ENCODE data around the gene EIF4E3. TPM values are rescaled to one million over a fixed set of nuclear protein-coding genes. Genes with fewer than 3 reads are reported as not detected.

The EIF4E3 gene
- total and polyA plus RNA-seq, 10 of the 15 experiments (the other 5 are each of a cell fraction or from before 2014, with no cell fraction given): 0.05 to 0.38 (median 0.16) TPM; not detected in 1

GRCh38 chr3:71662568-71662967, 62.6 kb downstream of the EIF4E3 start (continued):
- TF ChIP-seq FOXM1 (IDR thresholded peaks at IDR 0.05; ENCODE audit: low read depth, low read length): no peak
- TF ChIP-seq KDM1A (IDR thresholded peaks at IDR 0.05; ENCODE audit: borderline replicate concordance): no peak
- no peak for TF ChIP-seq YBX1 (IDR thresholded peaks at IDR 0.05)
- TF ChIP-seq E2F8 (IDR thresholded peaks at IDR 0.05; ENCODE audit: low read depth, partially characterized antibody): no peak
- no peak for TF ChIP-seq PKNOX1 (IDR thresholded peaks at IDR 0.05)
- TF ChIP-seq ZZZ3 (IDR thresholded peaks at IDR 0.05; ENCODE audit: control insufficient read depth, insufficient read length, low read depth): no peak
- TF ChIP-seq IKZF1 (conservative IDR thresholded peaks at IDR 0.05): no peak

GRCh38 chr3:71662056-71662455, 63.1 kb downstream of the EIF4E3 start:
- H3K4me3 ChIP-seq: no peak overlapping the region
- CTCF ChIA-PET: no interaction called here
- POLR2A ChIA-PET: no interaction called here
- H3K27ac ChIP-seq (ENCODE audit: control insufficient read depth, insufficient read depth): no peak overlapping the region
- in situ Hi-C loops (cut with MboI) (no loop called here), intact Hi-C loops (cut with micrococcal nuclease; ENCODE audit: unreplicated experiment) (no loop called here)
- H3K9me3 ChIP-seq (replicated peaks; ENCODE audit: control insufficient read depth, insufficient read depth, low read length): no peaks in the 10 kb centered on the region
- no peaks in the 10 kb centered on the region for H3K4me1 ChIP-seq (ENCODE audit: control insufficient read depth, insufficient read depth, low read length)
- H3K9ac ChIP-seq (ENCODE audit: control insufficient read depth, insufficient read depth, low read length): no peak overlapping the region
- no peaks in the 10 kb centered on the region for H4K20me1 ChIP-seq (ENCODE audit: control insufficient read depth, insufficient read depth)
- FAIRE-seq (no peak), DNase-seq (ENCODE audit: low read depth, low spot score) (no peak), ATAC-seq (no peak)
- H3K36me3 ChIP-seq (ENCODE audit: control insufficient read depth in 2 of 2, insufficient read depth in 2 of 2, low read length in 1 of 2): no peaks in the 10 kb centered on the region
- no peaks in the 10 kb centered on the region for H3K79me2 ChIP-seq (ENCODE audit: control insufficient read depth, insufficient read depth, low read length)
- SMC1A ChIA-PET (ENCODE audit: uncharacterized antibody, unreplicated experiment): no interaction called here
- 0% methylated on average over 3 of the region's 3 CpGs for WGBS (ENCODE audit: insufficient coverage, insufficient replicate concordance, low lambda C conversion rate, missing lambda C conversion rate)
- no peak overlapping the region for H3K4me2 ChIP-seq (ENCODE audit: control insufficient read depth, insufficient read depth)
- H2AFZ ChIP-seq (ENCODE audit: control insufficient read depth, low read depth, low read length): no peak overlapping the region
- RAD21 ChIA-PET (ENCODE audit: unreplicated experiment): no interaction called here
- H3K27me3 ChIP-seq (replicated peaks in 1 of 2; ENCODE audit: control insufficient read depth in 2 of 2, insufficient read depth in 2 of 2, low read length in 1 of 2): no peaks in the 10 kb centered on the region; a peak in 3 of 4 replicates
- TF ChIP-seq USF2 (IDR thresholded peaks at IDR 0.05; ENCODE audit: borderline replicate concordance, low read depth, low read length): no peak
- TF ChIP-seq RBBP5 (conservative IDR thresholded peaks at IDR 0.05): no peak
- no peak for TF ChIP-seq SRF (IDR thresholded peaks at IDR 0.05; ENCODE audit: low read depth in 2 of 2, low read length in 2 of 2)
- TF ChIP-seq FOS (IDR thresholded peaks at IDR 0.05; ENCODE audit: borderline replicate concordance, extremely low read depth, insufficient read length): no peak
- TF ChIP-seq SMAD1 (IDR thresholded peaks at IDR 0.05; ENCODE audit: low read depth, partially characterized antibody): no peak
- no peak for TF ChIP-seq POLR2AphosphoS2 (IDR thresholded peaks at IDR 0.05; ENCODE audit: low read depth, low read length)
- no peak for TF ChIP-seq CTCF (IDR thresholded peaks at IDR 0.05 in 2 of 3, conservative IDR thresholded peaks at IDR 0.05 in 1 of 3; ENCODE audit: control insufficient read depth in 2 of 3, extremely low read depth in 1 of 3, insufficient read depth in 1 of 3, low read depth in 3 of 3, low read length in 3 of 3)
- no TSS peak for BruUV-seq (replicated peaks)

Data from GM12878 (cell line).